Heart left ventricle (tissue), 13 donors: ENCODE data around the gene SRGAP3.

Experiments
- CTCF ChIP-seq, 12 donors: fragments of 200-600 bp; sonication (generic) in 4 of 12; IDR thresholded peaks; one replicate each; pipeline versions ENCODE4 v1.5.0 to v1.8.0; 2018 to 2022; ENCODE audit warnings: antibody characterized with exemption in 12 of 12, mild to moderate bottlenecking in 5 of 12
- POLR2A ChIP-seq, 2 donors: fragments of 450-650 bp; IDR thresholded peaks; one replicate each; pipeline ENCODE4 v1.6.1; 2017; ENCODE audit warnings: antibody characterized with exemption in 2 of 2, mild to moderate bottlenecking in 2 of 2, moderate library complexity in 2 of 2
- donor health status: ischemic (EF 13 %, LVEDD 7.1; RV severe dilation, severe dysfunction).
- donor health status: DM: no; HTN: yes; CAD: no.
- donor health status: DM: no; HTN: no; CAD: no.
- donor health status: ischemic (EF 25% LVEDD 6.9; RV normal size, moderate dysfunction).
- donor health status: ischemic (EF 25% LVEDD 5.7; RV mildly dilated, moderate dysfunction).
- donor health status: ischemic (EF 35%, LVEDD 5.7; RV mildly dilated, moderate dysfunction).
- donor health status: nonischemic (EF 11% LVEDD 7.7; RV severe dilation, severe dysfunction).
- donor health status: DM: yes; HTN: yes; CAD: no.
- donor health status: PGD.
- donor health status: ischemic (EF 29% LVEDD 5.4; RV normal size, mild dysfunction).
- donor health status: nonischemic (EF 23%, LVEDD 6.1; RV moderate dilation, normal function).

GRCh38 chr3:9190276-9190675 lies 59.2 kb downstream of the SRGAP3 start:
- TF ChIP-seq CTCF (IDR thresholded peaks at IDR 0.05) (no peak), POLR2A (IDR thresholded peaks at IDR 0.05) (no peak)
